HepG2 (cell line): ENCODE data around the gene BCAT1. TPM values are rescaled to one million over a fixed set of nuclear protein-coding genes. Genes with fewer than 3 reads are reported as not detected.

ENCODE experiments used
- ATAC-seq: fragments of 200-7000 bp; cut with Tn5 transposase; 3 replicates; pipeline ENCODE4 v1.9.1; 2020; ENCODE audit warnings: mild to moderate bottlenecking, moderate library complexity
- BruUV-seq: library from RNA; stranded (reverse); fragments of 400-500 nt; replicated peaks from 2 replicates; lab custom pipeline; 2021; lab: Mats Ljungman, UMichigan
- CTCF ChIA-PET: fragments of 300-600 bp; formaldehyde crosslinking; extraction: SDS; loops from one replicate; lab custom pipeline; 2021; ENCODE audit warnings: low total read pairs, inconsistent platforms, low intra/inter-chr PET ratio; lab: Yijun Ruan, JAX
- POLR2A ChIA-PET: fragments of 350-600 bp; sonication (Branson Sonifier 250); formaldehyde crosslinking; loops from one replicate; lab custom pipeline; 2020; ENCODE audit warnings: antibody characterized with exemption, inconsistent platforms; lab: Yijun Ruan, JAX
- DNase-seq: peaks from one replicate; pipeline ENCODE4 v3.0.0-alpha.2; 2015; ENCODE audit warnings: low spot score
- FAIRE-seq: peaks from 3 replicates; lab custom pipeline; 2011; peaks lifted over from hg19 to GRCh38; lab: Jason Lieb, UNC
- H2AFZ ChIP-seq: one replicate; pipeline ENCODE4 v1.6.1; 2011; ENCODE audit warnings: low read length, inconsistent platforms
- H3K27ac ChIP-seq: fragments of 300-600 bp; 3 replicates; pipeline ENCODE4 v1.8.0; 2011; ENCODE audit warnings: mixed run types, mild to moderate bottlenecking, mixed read lengths, low read length, inconsistent platforms; ENCODE audit not compliant: insufficient read depth; ENCODE audit errors: extremely low read length
- H3K27me3 ChIP-seq, 2 experiments: fragments of 200-600 bp in 1 of 2; 2 replicates in 1 of 2; 3 replicates in 1 of 2; pipeline versions ENCODE4 v1.6.0 to v1.8.0; 2011; ENCODE audit warnings: low read length in 2 of 2, mild to moderate bottlenecking in 2 of 2, moderate library complexity in 2 of 2, inconsistent platforms in 1 of 2; ENCODE audit not compliant: insufficient read depth in 2 of 2, control insufficient read depth in 1 of 2
- H3K36me3 ChIP-seq, 2 experiments: fragments of 200-600 bp in 1 of 2; replicated peaks in 1 of 2; 2 replicates in 1 of 2; 3 replicates in 1 of 2; pipeline versions ENCODE4 v1.5.1 to v1.8.0; 2011; ENCODE audit warnings: low read length in 2 of 2, inconsistent platforms in 1 of 2; ENCODE audit not compliant: insufficient read depth in 2 of 2, control insufficient read depth in 1 of 2
- H3K4me1 ChIP-seq: 2 replicates; pipeline ENCODE4 v1.5.1; 2012; ENCODE audit warnings: low read length, inconsistent platforms; ENCODE audit not compliant: insufficient read depth
- H3K4me2 ChIP-seq: 2 replicates; pipeline ENCODE4 v1.6.0; 2011; ENCODE audit warnings: low read depth, low read length, inconsistent platforms
- H3K4me3 ChIP-seq, 3 experiments: fragments of 200-600 bp in 1 of 3; sonication (generic), shearing (Covaris generic) in 1 of 3; replicated peaks in 1 of 3; 2 replicates each; pipeline ENCODE4 v1.5.1; 2011 to 2016; ENCODE audit warnings: low read length in 3 of 3, inconsistent platforms in 2 of 3, low read depth in 2 of 3, mild to moderate bottlenecking in 2 of 3, control low read depth in 1 of 3, mixed read lengths in 1 of 3; ENCODE audit not compliant: insufficient read depth in 1 of 3
- H3K79me2 ChIP-seq: one replicate; pipeline ENCODE4 v1.6.1; 2011; ENCODE audit warnings: low read length, inconsistent platforms; ENCODE audit not compliant: insufficient read depth
- H3K9ac ChIP-seq: 2 replicates; pipeline ENCODE4 v1.6.0; 2011; ENCODE audit warnings: mild to moderate bottlenecking, low read depth, low read length, inconsistent platforms; ENCODE audit not compliant: insufficient read depth
- H3K9me3 ChIP-seq: 2 replicates; pipeline ENCODE4 v1.5.1; 2012; ENCODE audit warnings: mild to moderate bottlenecking, low read length
- H4K20me1 ChIP-seq: 2 replicates; pipeline ENCODE4 v1.6.0; 2011; ENCODE audit warnings: inconsistent platforms, mild to moderate bottlenecking, low read length, moderate library complexity; ENCODE audit not compliant: insufficient read depth
- ARID4A ChIP-seq: sonication (generic); formaldehyde crosslinking; IDR thresholded peaks from 2 replicates; pipeline ENCODE4 v1.5.0; 2020; ENCODE audit warnings: mild to moderate bottlenecking, missing genetic modification reagents, borderline replicate concordance
- BCL6 ChIP-seq: IDR thresholded peaks from 2 replicates; pipeline ENCODE4 v1.6.1; 2016; ENCODE audit warnings: missing genetic modification reagents, missing compliant biosample characterization
- CAMTA2 ChIP-seq: sonication (generic); formaldehyde crosslinking; IDR thresholded peaks from 2 replicates; pipeline ENCODE4 v1.4.0; 2020; ENCODE audit warnings: mild to moderate bottlenecking, missing genetic modification reagents, borderline replicate concordance
- ELF4 ChIP-seq: sonication (generic); formaldehyde crosslinking; IDR thresholded peaks from 2 replicates; pipeline ENCODE4 v1.5.0; 2020; ENCODE audit warnings: missing genetic modification reagents, mild to moderate bottlenecking, moderate library complexity, borderline replicate concordance
- HNRNPH1 ChIP-seq: fragments of 200-400 bp; formaldehyde crosslinking; optimal IDR thresholded peaks from 2 replicates; pipeline ENCODE3; 2017; ENCODE audit warnings: mild to moderate bottlenecking, low read depth, low read length
- MAF1 ChIP-seq: sonication (generic); formaldehyde crosslinking; IDR thresholded peaks from 2 replicates; pipeline ENCODE4 v1.5.0; 2020; ENCODE audit warnings: missing genetic modification reagents, borderline replicate concordance
- NKX3-1 ChIP-seq: sonication (generic); formaldehyde crosslinking; IDR thresholded peaks from 2 replicates; pipeline ENCODE4 v1.5.0; 2020; ENCODE audit warnings: missing genetic modification reagents
- NR2F1 ChIP-seq, 2 experiments: fragments of 450-650 bp in 1 of 2; formaldehyde crosslinking in 1 of 2; IDR thresholded peaks; 2 replicates each; pipeline versions ENCODE4 v1.5.0 to v1.6.1; 2016 to 2020; ENCODE audit warnings: mild to moderate bottlenecking in 1 of 2, missing compliant biosample characterization in 1 of 2, missing genetic modification reagents in 1 of 2, moderate library complexity in 1 of 2
- PRDM10 ChIP-seq: sonication (generic); formaldehyde crosslinking; IDR thresholded peaks from 2 replicates; pipeline ENCODE4 v1.4.0; 2020; ENCODE audit warnings: low read depth, missing genetic modification reagents
- ZBTB1 ChIP-seq: sonication (generic); formaldehyde crosslinking; IDR thresholded peaks from 2 replicates; pipeline ENCODE4 v1.4.0; 2020; ENCODE audit warnings: missing genetic modification reagents, borderline replicate concordance
- ZNF382 ChIP-seq: sonication (generic); formaldehyde crosslinking; IDR thresholded peaks from 2 replicates; pipeline ENCODE4 v1.5.0; 2020; ENCODE audit warnings: missing genetic modification reagents, mild to moderate bottlenecking, borderline replicate concordance
- ZNF550 ChIP-seq: sonication (generic); formaldehyde crosslinking; IDR thresholded peaks from 2 replicates; pipeline ENCODE4 v1.4.0; 2020; ENCODE audit warnings: mild to moderate bottlenecking, missing genetic modification reagents, borderline replicate concordance
- ZSCAN22 ChIP-seq: sonication (generic); formaldehyde crosslinking; IDR thresholded peaks from 2 replicates; pipeline ENCODE4 v1.4.0; 2020; ENCODE audit warnings: mild to moderate bottlenecking, missing genetic modification reagents
- ZZZ3 ChIP-seq: sonication (generic); formaldehyde crosslinking; IDR thresholded peaks from 2 replicates; pipeline ENCODE4 v1.4.0; 2020; ENCODE audit warnings: missing genetic modification reagents, mild to moderate bottlenecking, borderline replicate concordance
- WGBS: methylation state at CpG from one replicate; pipeline ENCODE4 v1.1.6; 2017; ENCODE audit warnings: low lambda C conversion rate; 5-methylcytosine and 5-hydroxymethylcytosine counted together
- in situ Hi-C: cut with HindIII; loops from 2 replicates; pipeline ENCODE4 v1.10.0; 2017; ENCODE audit warnings: low pct_unique_long_range_greater_than_20kb; ENCODE audit not compliant: extremely low pct_ligation_motif_present
- intact Hi-C: fragments of 100-400 bp; cut with micrococcal nuclease; formaldehyde crosslinking; loops from one replicate; pipeline ENCODE4 v1.10.0; 2022; ENCODE audit not compliant: unreplicated experiment
- polyA plus RNA-seq, 8 experiments: library from polyadenylated mRNA; depleted of rRNA in 3 of 8; stranded (reverse) in 7 of 8; unstranded in 1 of 8; fragments of >200 nt; fragmentation: Illumina TruSeq in 4 of 8; extraction: Trizol in 4 of 8; gene quantifications; 2 replicates each; pipeline versions ENCODE4 v1.2.1 to v1.2.3, GENCODE V29; 2011 to 2016; ENCODE audit warnings: low read depth in 4 of 8, missing spikeins in 1 of 8, mixed read lengths in 1 of 8; ENCODE audit not compliant: insufficient read depth in 1 of 8
- total RNA-seq, 5 experiments: library from RNA; depleted of rRNA; stranded (reverse); fragments of >200 nt; fragmentation: Illumina TruSeq; extraction: Trizol; gene quantifications; 2 replicates each; pipeline ENCODE4 v1.2.3, GENCODE V29; 2016; ENCODE audit warnings: low read depth in 1 of 5

BCAT1 gene
- total and polyA plus RNA-seq, 2 of the 13 experiments (the other 11 are each of a cell fraction or from before 2014, with no cell fraction given), result 8.0 to 75.5 TPM

GRCh38 chr12:24860546-24860945, 88.4 kb downstream of the BCAT1 start (continued):
- TF ChIP-seq PRDM10 (CRISPR knock-in tag) (no peak), ZNF382 (CRISPR knock-in tag) (no peak), NR2F1 (CRISPR knock-in tag; IDR thresholded peaks at IDR 0.05) (no peak), ZSCAN22 (CRISPR knock-in tag) (no peak), NKX3-1 (no peak), HNRNPH1 (no peak), ELF4 (CRISPR knock-in tag) (no peak), ZNF550 (no peak), ZBTB1 (no peak), MAF1 (CRISPR knock-in tag) (no peak)

- ATAC-seq, result no peak
- CTCF ChIA-PET, result no interaction called here
- FAIRE-seq, result no peak
- Histone ChIP-seq H3K9ac (no peak overlapping the region), H2AFZ (no peak overlapping the region), H3K27me3 (no peaks in the 10 kb centered on the region), H4K20me1 (no peaks in the 10 kb centered on the region), H3K27ac (no peak overlapping the region), H3K79me2 (no peaks in the 10 kb centered on the region), H3K4me3 (no peak overlapping the region), H3K4me2 (no peak overlapping the region), H3K4me1 (no peaks in the 10 kb centered on the region), H3K36me3 (no peaks in the 10 kb centered on the region; a peak in 2 of 5 replicates), H3K9me3 (no peaks in the 10 kb centered on the region)
- BruUV-seq, result no TSS peak
- intact Hi-C loops (loop anchor here (10.0 kb wide), 1 partner anchor 278 kb away; no protein-coding TSS in a partner anchor), in situ Hi-C loops (no loop called here)
- POLR2A ChIA-PET, result no interaction called here
- no peak for DNase-seq
- 86% methylated on average over 3 of the region's 3 CpGs for WGBS
- no peak for TF ChIP-seq BCL6 (CRISPR knock-in tag)
- TF ChIP-seq CAMTA2, result no peak
- no peak for TF ChIP-seq ZZZ3 (CRISPR knock-in tag)
- TF ChIP-seq ARID4A (CRISPR knock-in tag), result no peak
Observed at GRCh38 chr12:24856541-24856940, 92.4 kb downstream of the BCAT1 start.
